CD4-positive, alpha-beta T cell treated with Interleukin-17A for 4 hours (primary cell): ENCODE measurements around the gene SCYL1.
A peak's percentile ranks its signal among the peaks of the same experiment; 100 is the strongest.
"Not testable (repeated sequence)": the region's sequence is repeated elsewhere in the genome, so short reads cannot be mapped to it uniquely, and the experiment has no call there.

Experiments
- DNase-seq: peaks from one replicate; pipeline ENCODE4 v3.0.0-alpha.2; 2020; ENCODE audit warnings: mixed read lengths

The SCYL1 gene

GRCh38 chr11:65506290-65506771, 18.6 kb upstream of the SCYL1 start:
- no peak for DNase-seq

GRCh38 chr11:65506772-65507505, 17.9 kb upstream of the SCYL1 start:
- DNase-seq = peak; percentile 43

- peak; percentile 0 for DNase-seq
These were observed 12.6 kb upstream of the SCYL1 start for GRCh38 chr11:65512311-65512710.

GRCh38 chr11:65516135-65516968, 8.5 kb upstream of the SCYL1 start:
- DNase-seq = peak; percentile 1

GRCh38 chr11:65518941-65519549, 5.8 kb upstream of the SCYL1 start:
- DNase-seq = peak; percentile 0

GRCh38 chr11:65521777-65522521, 2.9 kb upstream of the SCYL1 start:
- DNase-seq = peak; percentile 27

GRCh38 chr11:65522718-65523630, 1.9 kb upstream of the SCYL1 start:
- peak; percentile 58 for DNase-seq

- not testable (repeated sequence) for DNase-seq
These were observed 1.3 kb upstream of the SCYL1 start for GRCh38 chr11:65523631-65523968.

- peak; percentile 8 for DNase-seq
These were observed 706 bp upstream of the SCYL1 start for GRCh38 chr11:65524014-65524740.

GRCh38 chr11:65525546-65526480, 930 bp downstream of the SCYL1 start:
- DNase-seq = peak; percentile 36

- peak; percentile 0 for DNase-seq
These were observed 1.9 kb downstream of the SCYL1 start for GRCh38 chr11:65526744-65527143.

- peak; percentile 1 for DNase-seq
These were observed 4.0 kb downstream of the SCYL1 start for GRCh38 chr11:65528819-65529350.

GRCh38 chr11:65529475-65530156, 4.7 kb downstream of the SCYL1 start:
- peak; percentile 1 for DNase-seq

- DNase-seq = peak; percentile 35
These were observed 5.2 kb downstream of the SCYL1 start for GRCh38 chr11:65530157-65530496.

GRCh38 chr11:65532388-65533064, 7.6 kb downstream of the SCYL1 start:
- peak; percentile 1 for DNase-seq

GRCh38 chr11:65535102-65535501, 10.2 kb downstream of the SCYL1 start:
- DNase-seq = no peak

GRCh38 chr11:65536412-65537295, 11.8 kb downstream of the SCYL1 start:
- peak; percentile 2 for DNase-seq

- peak; percentile 2 for DNase-seq
These were observed 12.4 kb downstream of the SCYL1 start for GRCh38 chr11:65537296-65537597.
